Testis (tissue), 3 donors: Measurements from ENCODE around the gene TYROBP. TPM values are rescaled to one million over a fixed set of nuclear protein-coding genes. Genes with fewer than 3 reads are reported as not detected.

Experiments used
- DNase-seq: peaks from one replicate; pipeline ENCODE4 v3.0.0-alpha.2; 2019
- H3K27ac ChIP-seq, 2 donors: fragments of 200-600 bp; sonication (generic); one replicate each; pipeline ENCODE4 v1.5.1; 2019
- H3K27me3 ChIP-seq: fragments of 200-600 bp; sonication (generic); one replicate; pipeline ENCODE4 v1.5.1; 2019
- H3K36me3 ChIP-seq: fragments of 200-600 bp; sonication (generic); one replicate; pipeline ENCODE4 v1.5.1; 2017; ENCODE audit warnings: low read depth; ENCODE audit errors: missing control alignments
- H3K4me1 ChIP-seq: fragments of 200-600 bp; sonication (generic); one replicate; pipeline ENCODE4 v1.5.1; 2019
- H3K4me3 ChIP-seq, 2 donors: fragments of 200-600 bp; sonication (generic); one replicate each; pipeline ENCODE4 v1.5.1; 2017 to 2019
- H3K9me3 ChIP-seq: fragments of 200-600 bp; sonication (generic); one replicate; pipeline ENCODE4 v1.5.1; 2017
- CTCF ChIP-seq, 3 experiments: fragments of 450-650 bp in 2 of 3; fragments of 200-600 bp in 1 of 3; sonication (generic) in 1 of 3; IDR thresholded peaks; one replicate each; pipeline ENCODE4 v1.5.1; 2016 to 2019; ENCODE audit warnings: antibody characterized with exemption in 3 of 3, mild to moderate bottlenecking in 2 of 3, moderate library complexity in 1 of 3
- POLR2A ChIP-seq: fragments of 450-650 bp; IDR thresholded peaks from one replicate; pipeline ENCODE4 v1.6.1; 2017; ENCODE audit warnings: antibody characterized with exemption, mild to moderate bottlenecking, moderate library complexity
- WGBS, 2 donors: methylation state at CpG; one replicate each; pipeline ENCODE4 v1.1.5; 2018; 5-methylcytosine and 5-hydroxymethylcytosine counted together
- intact Hi-C: fragments of 100-400 bp; cut with DNase I; formaldehyde crosslinking; loops from one replicate; pipeline ENCODE4 v1.15.1; 2023; ENCODE audit warnings: low total_unique reads
- polyA plus RNA-seq: library from polyadenylated mRNA; stranded (reverse); fragments of 350-450 nt; fragmentation: Illumina TruSeq; extraction: RNeasy Lipid Tissue Mini Kit (QIAGEN cat#74804); gene quantifications from one replicate; pipeline ENCODE4 v1.2.3, GENCODE V29; 2014; ENCODE audit warnings: low read depth, low replicate concordance; ENCODE audit not compliant: insufficient read depth
- total RNA-seq, 2 donors: library from RNA; depleted of rRNA; stranded (reverse); fragments of >200 nt; gene quantifications; one replicate each; pipeline ENCODE4 v1.2.3, GENCODE V29; 2016

Gene TYROBP
- total and polyA plus RNA-seq, 3 donors from 2014 or later: 2.9 to 77.5 (median 21.7) TPM

- 90 to 91% methylated on average over 6 of the region's 6 CpGs for WGBS, 2 donors
- intact Hi-C loops: no loop called here
- no peak overlapping the region for H3K27ac ChIP-seq
- no peaks in the 10 kb centered on the region for H3K4me1 ChIP-seq
- H3K27me3 ChIP-seq: no peaks in the 10 kb centered on the region
- H3K4me3 ChIP-seq: no peak overlapping the region
- no peaks in the 10 kb centered on the region for H3K36me3 ChIP-seq
- TF ChIP-seq CTCF (IDR thresholded peaks at IDR 0.05): no peak
- no peak for TF ChIP-seq POLR2A
- H3K9me3 ChIP-seq: no peaks in the 10 kb centered on the region
- no peak for DNase-seq
Observed at GRCh38 chr19:35885225-35885738, 22.8 kb downstream of the TYROBP start.

- 78 to 83% methylated on average over 2 of the region's 2 CpGs for WGBS, 2 donors
- no peak for TF ChIP-seq POLR2A
- no peak for TF ChIP-seq CTCF (IDR thresholded peaks at IDR 0.05)
- DNase-seq: no peak
- no peak overlapping the region for H3K4me3 ChIP-seq
- H3K36me3 ChIP-seq: no peaks in the 10 kb centered on the region
- no peaks in the 10 kb centered on the region for H3K9me3 ChIP-seq
- no peak overlapping the region for H3K27ac ChIP-seq
- no peaks in the 10 kb centered on the region for H3K27me3 ChIP-seq
- intact Hi-C loops: no loop called here
- H3K4me1 ChIP-seq: no peaks in the 10 kb centered on the region
Observed at GRCh38 chr19:35883882-35884281, 24.2 kb downstream of the TYROBP start.

- TF ChIP-seq POLR2A (no peak), CTCF (IDR thresholded peaks at IDR 0.05) (peak in 2 of 3 experiments; percentile 24 to 45)
- Histone ChIP-seq H3K4me1 (no peaks in the 10 kb centered on the region), H3K27me3 (no peaks in the 10 kb centered on the region), H3K9me3 (no peaks in the 10 kb centered on the region), H3K4me3 (no peak overlapping the region), H3K36me3 (no peaks in the 10 kb centered on the region), H3K27ac (no peak overlapping the region)
- intact Hi-C loops: no loop called here
- WGBS, 2 donors: 44 to 52% methylated on average over 8 of the region's 8 CpGs
- peak; percentile 41 for DNase-seq
Observed at GRCh38 chr19:35882114-35882832, 25.8 kb downstream of the TYROBP start.

- 2% methylated on average over 19 to 28 of the region's 28 CpGs for WGBS, 2 donors
- intact Hi-C loops: loop anchor here (2.0 kb wide), 1 partner anchor 53 kb away; no protein-coding TSS in a partner anchor
- Histone ChIP-seq H3K4me1 (no peaks in the 10 kb centered on the region), H3K36me3 (no peaks in the 10 kb centered on the region), H3K9me3 (no peaks in the 10 kb centered on the region), H3K27me3 (no peaks in the 10 kb centered on the region), H3K4me3 (no peak overlapping the region), H3K27ac (no peak overlapping the region)
- TF ChIP-seq CTCF (IDR thresholded peaks at IDR 0.05) (no peak), POLR2A (no peak)
- peak; percentile 94 for DNase-seq
Observed at GRCh38 chr19:35879770-35880317, 28.3 kb downstream of the TYROBP start.
